Measurements from ENCODE around the gene KLF11.

- TF ChIP-seq FOSL1 (tag; conservative IDR thresholded peaks at IDR 0.05) (no peak), POLR3A (IDR thresholded peaks at IDR 0.05; ENCODE audit: borderline replicate concordance, extremely low read depth, insufficient read depth, insufficient read length) (no peak), LEF1 (IDR thresholded peaks at IDR 0.05) (no peak), DDX20 (tag; IDR thresholded peaks at IDR 0.05; ENCODE audit: low read depth) (no peak), CC2D1A (IDR thresholded peaks at IDR 0.05) (no peak)
These were observed 34.7 kb downstream of the KLF11 start for GRCh38 chr2:10078001-10078400.
